NCI-H1694 treated with DMSO at 0.1 percent for 48 hours (cell line): Measurements from ENCODE around the gene INHBB.

ENCODE experiments used
- DNase-seq: peaks from one replicate; lab custom pipeline; 2025; lab: John Stamatoyannopoulos, UW

Gene INHBB

DNA sequence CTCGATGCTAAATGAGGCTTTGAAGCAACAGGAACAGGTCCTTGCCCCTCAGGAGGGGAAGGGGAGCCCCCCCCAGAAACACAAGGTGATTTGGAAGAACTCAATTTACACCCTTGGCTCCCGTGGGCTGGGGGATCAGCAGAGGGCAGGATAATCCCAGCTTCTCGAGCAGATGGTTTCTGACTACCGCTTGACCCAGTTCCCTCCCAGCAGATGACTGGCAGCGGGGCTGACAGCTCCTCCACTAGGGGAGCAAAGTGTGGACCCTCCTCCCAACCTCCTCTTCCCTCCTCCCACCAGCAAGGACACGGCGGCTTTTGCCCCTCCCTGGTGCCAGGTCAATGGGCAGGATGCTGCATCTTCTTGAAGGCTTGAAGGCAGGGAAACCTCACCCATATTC is 3.5 kb upstream of the INHBB start:
- no peak for DNase-seq

DNA sequence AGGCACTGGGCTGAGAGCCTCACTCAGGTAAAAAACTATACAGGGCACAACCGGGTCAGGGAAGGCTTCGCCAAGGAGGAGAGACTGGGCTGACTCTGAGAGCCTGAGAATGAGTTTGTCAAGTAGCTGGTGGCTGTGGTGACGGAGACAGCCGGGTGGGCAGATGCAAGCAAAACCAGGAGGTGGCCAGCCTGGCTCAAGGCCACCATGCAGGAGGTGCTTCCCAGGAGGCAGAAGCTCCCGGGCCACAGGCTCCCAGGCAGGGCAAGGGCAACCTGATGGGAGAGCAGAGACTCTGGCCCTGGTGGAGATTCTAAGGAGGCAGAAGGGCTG is 2.9 kb upstream of the INHBB start:
- DNase-seq, result no peak

DNA sequence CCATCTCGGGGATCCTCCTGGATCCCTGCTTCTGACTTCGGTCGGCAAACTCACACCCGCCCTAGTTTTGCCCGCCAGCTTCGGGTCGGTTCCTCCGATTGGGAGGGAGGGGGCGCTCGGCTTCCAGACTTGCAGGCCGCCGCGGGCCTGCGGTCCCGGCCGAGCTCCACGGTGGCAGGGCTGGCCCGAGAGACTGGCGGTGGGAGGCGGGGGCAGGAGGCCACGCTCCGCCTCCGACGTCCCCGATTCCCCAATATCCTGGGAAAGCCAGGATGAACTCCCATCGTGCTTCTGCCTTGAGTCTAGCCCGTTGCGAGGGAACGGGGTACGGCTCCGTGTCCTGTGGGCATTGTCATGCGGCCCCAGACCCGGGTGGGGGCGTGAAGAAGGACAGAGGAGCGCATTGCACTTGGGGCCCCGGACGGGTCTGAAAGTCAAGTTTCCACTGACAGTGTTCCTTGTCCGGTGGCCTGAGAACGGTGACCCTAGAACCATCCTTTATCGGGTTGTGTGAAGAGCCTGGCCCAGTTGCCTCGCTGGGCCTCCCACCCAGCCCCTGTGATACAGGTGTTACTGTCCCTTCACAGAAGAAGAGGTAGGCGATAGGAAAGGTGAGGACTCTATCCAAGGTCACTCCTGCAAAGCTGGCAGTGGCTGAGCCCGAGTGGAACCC is 2.4 kb upstream of the INHBB start:
- DNase-seq, result peak; percentile 42

DNA sequence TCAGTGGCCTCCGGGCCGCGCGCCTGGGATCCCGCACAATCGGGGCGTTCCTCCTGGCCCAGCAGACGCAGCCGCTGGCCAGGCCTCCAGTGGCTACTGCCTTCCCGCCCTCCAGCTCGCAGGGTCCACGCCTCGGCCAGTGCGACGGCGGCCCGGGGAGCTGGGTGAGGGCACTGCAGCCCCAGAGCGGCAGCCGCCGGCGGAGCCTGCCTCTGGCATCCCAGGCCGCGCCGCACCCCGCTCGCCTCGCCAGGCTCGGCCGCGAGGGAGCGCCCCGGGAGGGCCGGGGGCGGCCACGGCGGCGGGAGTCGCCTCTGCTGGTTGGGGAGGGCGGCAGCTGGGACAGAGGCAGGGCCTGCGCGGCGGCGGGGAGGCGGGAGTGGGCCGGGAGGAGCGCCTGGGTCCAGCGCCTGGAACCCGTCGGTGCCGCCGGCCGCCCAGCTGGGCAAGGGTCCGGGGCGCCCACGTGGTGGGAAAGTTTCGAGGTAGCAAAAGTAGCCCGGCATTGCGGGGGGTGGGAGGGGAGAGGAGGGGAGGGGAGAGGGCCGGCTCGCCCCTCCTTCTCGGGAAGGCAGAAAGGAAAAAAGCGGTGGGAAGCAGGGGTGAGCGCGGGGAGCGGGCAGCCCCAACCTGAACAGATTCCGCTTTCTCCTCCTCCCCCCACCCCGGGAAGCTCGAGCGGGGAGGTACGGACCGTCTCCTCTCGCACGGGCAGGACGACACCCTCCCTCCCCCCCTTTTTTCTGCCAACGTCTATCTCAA is 1.5 kb upstream of the INHBB start:
- DNase-seq, result no peak

DNA sequence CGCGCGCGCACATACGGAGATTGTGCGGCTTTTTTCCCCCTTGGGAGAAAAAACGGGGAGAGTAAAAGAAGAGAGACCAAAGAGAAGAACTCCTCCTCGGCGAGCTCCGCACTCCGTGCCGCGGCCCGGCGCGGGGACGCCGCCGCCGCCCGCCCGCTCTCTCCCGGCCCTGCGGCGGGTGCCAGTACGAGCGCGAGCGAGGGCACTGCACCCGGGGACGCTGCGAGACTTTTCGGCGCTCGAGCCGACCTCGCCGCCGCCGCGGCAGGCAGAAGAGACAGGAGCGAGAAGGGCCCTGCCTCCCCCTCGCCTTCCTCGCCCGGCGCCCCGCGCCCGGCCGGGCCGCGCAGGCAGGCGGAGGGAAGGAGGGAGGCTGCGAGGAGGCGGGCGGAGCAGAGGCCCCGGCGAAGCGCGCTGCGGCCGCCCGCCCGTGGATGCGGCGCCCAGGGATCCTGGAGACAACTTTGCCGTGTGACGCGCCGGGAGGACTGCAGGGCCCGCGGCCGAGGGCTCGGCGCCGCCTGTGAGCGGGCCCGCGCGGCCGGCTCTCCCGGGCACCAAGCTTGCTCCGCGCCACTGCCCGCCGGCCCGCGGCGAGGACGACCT is 857 bp upstream of the INHBB start:
- no peak for DNase-seq

DNA sequence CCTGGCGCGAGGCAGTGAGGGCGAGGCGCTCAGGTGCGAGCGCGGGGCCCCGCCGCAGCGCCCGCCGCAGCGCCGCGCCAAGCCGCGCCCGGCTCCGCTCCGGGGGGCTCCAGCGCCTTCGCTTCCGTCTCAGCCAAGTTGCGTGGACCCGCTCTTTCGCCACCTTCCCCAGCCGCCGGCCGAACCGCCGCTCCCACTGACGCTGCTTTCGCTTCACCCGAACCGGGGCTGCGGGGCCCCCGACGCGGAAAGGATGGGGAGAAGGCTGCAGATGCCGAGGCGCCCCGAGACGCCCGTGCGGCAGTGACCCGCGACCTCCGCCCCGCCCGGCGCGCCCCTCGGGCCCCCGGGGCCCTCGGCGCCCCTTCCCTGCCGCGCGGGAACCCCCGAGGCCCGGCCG is 328 bp upstream of the INHBB start:
- no peak for DNase-seq

DNA sequence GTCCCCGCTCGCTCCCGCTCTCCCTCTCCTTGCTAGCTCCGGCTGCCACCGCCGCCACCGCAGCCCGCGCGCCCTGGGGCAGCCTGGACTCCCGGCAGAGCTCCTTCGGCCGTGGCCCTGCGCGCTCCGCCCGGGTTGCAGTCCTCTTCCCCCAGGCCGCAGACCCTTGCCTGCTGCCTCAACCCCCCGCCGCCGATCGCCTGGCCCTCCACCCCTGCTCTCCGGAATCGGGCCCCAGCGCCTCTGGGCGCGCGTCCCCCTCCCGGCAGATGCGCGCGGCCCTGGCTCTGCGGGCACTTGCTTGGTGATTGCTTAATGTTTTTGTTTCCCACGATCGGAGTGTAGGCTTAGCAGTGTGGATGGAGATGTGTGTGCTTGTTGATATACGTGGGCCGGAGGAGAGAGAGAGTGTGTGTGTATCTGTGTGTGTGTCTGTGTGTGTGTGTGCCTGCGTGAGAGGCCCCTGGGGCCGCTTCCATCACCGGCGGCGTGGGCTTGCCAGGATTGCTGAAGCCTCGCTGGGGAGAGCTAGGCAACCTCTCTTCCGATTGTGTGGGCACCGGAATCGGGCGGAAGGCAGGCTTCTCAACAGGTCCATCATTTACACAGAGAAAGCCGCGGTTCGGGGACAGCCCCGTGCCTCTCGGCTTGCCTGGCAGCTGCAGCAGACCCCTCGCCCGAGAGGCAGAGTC is 877 bp downstream of the INHBB start:
- no peak for DNase-seq

DNA sequence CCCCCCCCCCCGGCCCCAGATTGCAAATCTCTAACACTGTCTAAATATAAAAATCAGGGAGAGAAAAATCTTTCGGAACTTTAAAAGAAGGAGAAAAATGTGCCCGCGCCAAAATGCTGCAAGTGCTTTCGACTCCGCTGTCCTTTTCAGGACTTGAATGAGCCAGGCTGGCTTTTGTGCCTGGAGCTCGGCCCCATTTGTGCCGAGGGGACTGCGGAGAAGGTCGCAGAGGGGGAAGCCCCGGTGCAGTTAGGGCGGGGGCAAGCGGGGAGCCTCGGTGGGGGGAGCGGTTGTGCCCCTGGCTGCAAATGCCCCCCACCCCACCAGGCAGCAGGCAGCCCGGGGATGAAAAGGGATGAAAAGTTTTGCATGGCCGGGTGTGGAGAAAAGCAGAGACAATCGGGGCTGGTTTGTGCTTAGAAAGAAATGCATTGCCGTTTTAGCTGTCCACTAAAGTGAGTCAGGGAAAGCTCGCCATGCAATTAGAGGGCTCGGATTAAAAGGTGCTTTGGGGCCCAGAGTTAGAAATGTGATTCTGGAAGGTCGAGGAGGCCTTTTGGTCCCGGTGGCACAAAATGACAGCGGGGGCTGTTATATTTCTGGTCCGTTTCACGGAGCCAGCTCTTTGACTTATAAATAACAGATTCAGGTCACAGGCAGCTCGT is 1.6 kb downstream of the INHBB start:
- no peak for DNase-seq

DNA sequence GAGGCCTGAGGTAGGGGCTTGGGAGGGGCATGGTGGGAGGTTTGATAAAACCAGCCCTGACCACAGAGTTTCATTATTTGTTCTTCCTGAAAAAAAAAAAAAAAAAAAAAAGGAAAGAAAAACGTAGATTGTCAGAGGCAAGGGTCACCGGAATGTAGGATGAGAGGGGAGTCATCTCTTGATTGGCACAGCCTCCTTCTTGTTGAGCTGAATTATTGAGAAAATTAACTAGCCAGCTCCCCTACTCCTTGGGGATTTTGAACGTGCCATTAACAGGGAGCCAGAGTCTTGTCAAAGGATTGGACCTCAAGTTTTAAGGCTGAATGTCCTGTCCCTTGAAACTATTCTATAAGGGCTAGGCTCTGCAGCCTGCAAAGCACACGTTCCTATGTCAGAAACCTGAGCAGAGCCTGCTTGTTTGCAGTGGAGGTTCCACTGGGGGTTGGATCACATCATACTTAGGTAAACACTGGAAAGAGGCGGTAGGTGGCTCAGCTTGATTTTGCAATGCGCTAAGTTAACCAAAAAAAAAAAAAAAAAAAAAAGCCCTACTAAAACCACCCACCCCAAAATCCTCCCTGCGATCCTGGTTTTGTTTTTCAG is 2.3 kb downstream of the INHBB start:
- DNase-seq, result no peak

DNA sequence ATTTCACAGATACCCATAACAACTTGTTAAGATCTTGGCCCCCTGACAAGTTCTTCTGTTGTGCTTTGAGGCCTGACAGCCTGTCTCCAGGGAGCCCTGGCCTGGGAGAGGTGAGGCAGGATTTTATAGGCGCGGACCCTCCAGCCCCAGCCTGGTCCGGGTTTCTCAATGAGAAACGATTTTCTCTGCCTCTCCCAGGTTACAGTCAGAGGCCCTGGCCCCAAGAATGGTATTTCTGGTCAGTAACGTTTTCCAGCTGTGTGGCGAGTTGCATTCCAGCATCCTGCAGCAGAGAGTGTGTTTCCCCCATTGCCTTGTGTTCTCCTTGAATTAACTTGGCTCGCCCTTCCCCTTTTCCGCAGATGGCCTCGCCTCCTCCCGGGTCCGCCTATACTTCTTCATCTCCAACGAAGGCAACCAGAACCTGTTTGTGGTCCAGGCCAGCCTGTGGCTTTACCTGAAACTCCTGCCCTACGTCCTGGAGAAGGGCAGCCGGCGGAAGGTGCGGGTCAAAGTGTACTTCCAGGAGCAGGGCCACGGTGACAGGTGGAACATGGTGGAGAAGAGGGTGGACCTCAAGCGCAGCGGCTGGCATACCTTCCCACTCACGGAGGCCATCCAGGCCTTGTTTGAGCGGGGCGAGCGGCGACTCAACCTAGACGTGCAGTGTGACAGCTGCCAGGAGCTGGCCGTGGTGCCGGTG is 3.0 kb downstream of the INHBB start:
- DNase-seq, result no peak

DNA sequence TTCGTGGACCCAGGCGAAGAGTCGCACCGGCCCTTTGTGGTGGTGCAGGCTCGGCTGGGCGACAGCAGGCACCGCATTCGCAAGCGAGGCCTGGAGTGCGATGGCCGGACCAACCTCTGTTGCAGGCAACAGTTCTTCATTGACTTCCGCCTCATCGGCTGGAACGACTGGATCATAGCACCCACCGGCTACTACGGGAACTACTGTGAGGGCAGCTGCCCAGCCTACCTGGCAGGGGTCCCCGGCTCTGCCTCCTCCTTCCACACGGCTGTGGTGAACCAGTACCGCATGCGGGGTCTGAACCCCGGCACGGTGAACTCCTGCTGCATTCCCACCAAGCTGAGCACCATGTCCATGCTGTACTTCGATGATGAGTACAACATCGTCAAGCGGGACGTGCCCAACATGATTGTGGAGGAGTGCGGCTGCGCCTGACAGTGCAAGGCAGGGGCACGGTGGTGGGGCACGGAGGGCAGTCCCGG is 3.5 kb downstream of the INHBB start:
- DNase-seq, result no peak

DNA sequence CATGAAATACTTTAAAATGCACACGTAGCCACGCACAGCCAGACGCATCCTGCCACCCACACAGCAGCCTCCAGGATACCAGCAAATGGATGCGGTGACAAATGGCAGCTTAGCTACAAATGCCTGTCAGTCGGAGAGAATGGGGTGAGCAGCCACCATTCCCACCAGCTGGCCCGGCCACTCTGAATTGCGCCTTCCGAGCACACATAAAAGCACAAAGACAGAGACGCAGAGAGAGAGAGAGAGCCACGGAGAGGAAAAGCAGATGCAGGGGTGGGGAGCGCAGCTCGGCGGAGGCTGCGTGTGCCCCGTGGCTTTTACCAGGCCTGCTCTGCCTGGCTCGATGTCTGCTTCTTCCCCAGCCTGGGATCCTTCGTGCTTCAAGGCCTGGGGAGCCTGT is 4.1 kb downstream of the INHBB start:
- DNase-seq, result no peak

DNA sequence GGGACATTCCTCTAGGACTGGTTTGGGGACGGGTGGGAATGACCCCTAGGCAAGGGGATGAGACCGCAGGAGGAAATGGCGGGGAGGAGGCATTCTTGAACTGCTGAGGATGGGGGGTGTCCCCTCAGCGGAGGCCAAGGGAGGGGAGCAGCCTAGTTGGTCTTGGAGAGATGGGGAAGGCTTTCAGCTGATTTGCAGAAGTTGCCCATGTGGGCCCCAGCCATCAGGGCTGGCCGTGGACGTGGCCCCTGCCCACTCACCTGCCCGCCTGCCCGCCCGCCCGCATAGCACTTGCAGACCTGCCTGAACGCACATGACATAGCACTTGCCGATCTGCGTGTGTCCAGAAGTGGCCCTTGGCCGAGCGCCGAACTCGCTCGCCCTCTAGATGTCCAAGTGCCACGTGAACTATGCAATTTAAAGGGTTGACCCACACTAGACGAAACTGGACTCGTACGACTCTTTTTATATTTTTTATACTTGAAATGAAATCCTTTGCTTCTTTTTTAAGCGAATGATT is 4.9 kb downstream of the INHBB start:
- DNase-seq, result no peak

DNA sequence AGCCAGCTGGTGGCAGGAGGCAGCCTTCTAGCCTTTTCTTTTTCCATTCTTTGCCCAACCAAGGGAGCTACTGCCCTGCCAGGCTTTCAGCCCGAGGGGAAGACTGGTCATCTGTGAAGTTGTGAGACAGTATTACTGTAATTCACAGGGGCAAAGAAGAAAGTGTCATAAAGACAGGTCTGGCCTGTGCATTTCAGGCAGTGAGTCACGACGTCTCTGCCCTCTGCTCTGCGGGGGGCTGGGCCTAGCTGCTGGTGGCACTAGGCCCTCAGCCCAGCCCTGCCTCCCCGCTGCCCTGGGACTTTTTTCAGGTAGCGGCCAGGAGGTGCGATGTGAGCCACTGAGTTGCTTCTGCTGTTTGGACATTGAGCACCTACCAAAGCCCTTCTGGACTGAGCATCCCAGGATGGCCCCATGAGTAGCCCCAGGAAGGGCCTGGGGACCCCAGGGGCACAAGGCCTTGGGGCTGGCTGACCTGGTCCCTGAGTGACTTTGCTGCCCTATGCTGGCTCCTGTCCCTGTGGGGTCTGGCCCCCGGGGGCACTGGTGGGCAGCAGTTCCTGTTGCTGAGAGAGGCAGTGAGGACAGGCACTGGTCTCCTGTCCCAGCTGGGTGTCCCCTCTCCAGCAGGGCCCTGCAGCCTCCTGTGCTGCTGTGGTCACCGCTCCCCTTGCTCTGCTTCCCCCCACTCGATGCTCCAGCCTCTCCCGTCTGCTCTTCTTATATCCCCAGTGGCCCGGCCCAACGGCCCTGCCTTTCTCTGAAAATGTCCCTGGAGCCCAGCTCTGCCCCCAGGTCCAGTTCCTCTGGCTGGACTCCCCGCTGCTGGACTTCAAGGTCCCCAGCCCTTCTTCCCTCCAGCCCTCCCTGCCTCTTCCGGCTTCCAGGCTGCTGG is 7.0 kb downstream of the INHBB start:
- no peak for DNase-seq

DNA sequence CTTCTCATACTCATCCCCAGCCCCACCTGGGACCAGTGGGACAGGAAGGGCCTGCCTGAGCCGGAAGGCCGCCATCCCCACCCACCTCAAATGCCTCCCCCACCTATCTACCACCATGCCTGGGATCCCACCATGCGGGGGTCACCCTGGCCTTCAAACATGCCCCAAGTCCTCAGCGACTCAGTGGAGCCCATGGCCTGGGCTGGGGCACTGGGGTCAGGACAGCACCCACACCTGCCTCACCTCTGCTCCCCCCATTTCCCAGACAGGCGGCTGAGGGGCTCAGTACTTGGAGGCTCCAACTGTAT is 7.6 kb downstream of the INHBB start:
- DNase-seq, result no peak

DNA sequence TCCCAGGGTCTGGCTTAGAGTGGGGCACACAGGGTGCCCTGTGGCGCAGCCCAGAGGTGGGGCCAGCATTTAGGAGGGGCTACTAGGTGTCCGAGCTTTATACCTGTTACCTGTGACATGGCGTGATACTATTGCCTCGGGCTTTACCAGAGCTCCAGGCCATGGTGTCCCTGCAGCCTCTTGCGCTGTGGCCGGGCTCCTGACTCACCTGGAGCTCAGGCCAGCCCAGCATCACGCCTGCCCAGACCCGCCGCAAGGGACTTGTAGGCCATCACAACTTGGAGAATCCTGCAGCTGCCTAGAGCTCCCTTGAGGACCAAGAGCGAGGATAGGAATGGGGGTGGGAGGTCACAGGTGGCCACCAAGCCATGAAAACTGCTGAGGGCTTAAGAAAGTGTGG is 8.0 kb downstream of the INHBB start:
- DNase-seq, result no peak

DNA sequence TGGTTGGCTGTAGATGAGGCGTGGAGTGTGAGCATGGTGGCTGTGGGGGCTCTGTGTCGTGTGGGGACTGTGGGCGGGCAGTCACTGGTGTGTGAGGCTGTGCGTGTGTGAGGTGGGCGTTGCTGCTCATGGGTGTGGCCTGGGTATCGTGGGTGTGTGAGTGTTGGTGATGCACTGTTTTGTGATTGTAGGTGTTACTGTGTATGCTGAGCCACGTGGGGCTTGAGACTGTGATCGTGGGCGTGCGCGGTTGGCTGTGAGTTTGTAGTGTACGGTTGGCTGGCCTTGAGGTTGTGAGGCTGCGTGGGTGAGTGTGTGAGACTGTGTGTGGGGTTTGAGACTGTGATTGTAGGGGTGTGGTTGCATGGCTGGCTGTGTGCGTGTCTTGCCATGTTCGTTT is 8.5 kb downstream of the INHBB start:
- no peak for DNase-seq

DNA sequence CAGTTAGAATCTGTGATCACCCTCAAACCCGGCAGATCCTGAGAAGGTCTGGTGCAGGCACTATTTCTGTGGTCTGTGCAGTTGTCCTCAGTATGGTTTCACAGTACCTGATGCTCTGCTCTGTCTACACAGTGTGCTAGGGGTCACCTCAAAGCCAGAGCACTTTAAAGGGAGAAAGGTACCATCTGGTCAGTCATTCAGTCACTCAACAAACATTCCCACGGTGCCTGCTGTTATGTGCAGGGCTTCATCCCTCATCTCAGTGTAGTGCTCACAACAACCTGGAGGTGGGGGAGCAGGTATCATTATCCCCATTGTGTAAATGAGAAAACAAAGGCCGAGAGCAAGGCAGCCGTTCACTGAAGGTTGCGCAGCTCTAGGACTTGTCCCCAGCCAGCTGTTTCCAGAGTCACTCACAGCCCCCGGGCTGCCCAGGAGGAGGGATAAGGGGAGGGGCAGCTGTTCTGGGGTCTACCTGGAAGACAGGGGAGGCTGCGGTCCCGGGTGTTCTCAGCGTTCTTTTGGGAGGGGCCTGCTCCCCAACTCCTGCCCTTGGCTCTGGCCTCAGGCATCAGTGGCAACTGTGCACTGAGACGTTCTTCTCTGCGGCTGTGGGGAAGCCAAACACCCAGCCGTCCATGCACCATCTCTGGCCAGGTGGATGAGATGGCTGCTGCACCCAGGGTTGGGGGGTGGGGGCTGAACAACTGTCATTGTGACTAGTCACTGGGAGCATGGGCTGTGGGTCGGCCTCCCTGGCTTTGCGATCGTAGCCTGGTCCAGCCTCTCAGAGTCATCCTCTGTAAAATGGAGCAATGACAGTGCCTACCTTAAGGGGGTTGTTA is 9.2 kb downstream of the INHBB start:
- DNase-seq, result no peak

DNA sequence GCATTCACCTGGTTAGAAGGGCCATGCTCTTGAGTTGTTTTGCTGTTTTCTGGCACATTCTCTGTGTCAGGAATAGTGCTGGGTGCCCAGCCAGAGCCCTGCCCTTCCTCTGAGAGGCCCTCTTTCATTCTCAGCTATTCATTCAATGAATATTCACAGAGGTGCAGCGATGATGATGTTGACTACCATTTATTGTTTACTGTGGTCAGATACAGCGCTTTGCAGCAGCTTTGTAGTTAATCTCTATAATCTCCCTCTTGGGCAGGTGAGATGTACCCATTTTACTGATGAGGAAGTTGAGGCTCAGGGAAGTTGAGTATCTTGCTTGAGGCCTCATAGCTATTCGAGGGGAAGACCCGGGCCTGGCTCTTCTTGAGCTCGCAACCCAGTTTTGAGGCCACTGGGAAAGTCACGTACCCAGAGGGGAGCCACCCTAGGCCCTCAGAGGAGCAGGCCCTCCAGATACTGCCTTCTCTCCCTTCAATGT is 9.9 kb downstream of the INHBB start:
- no peak for DNase-seq
